HepG2 (cell line): ENCODE results near the gene CBL.

ENCODE experiments used
- ARNT2 ChIP-seq: sonication (generic); formaldehyde crosslinking; IDR thresholded peaks from 2 replicates; pipeline ENCODE4 v1.8.0; 2022; ENCODE audit warnings: mild to moderate bottlenecking, low read depth, missing genetic modification reagents, moderate library complexity
- ATF3 ChIP-seq: sonication (generic); formaldehyde crosslinking; IDR thresholded peaks from 2 replicates; pipeline ENCODE4 v1.4.0; 2020; ENCODE audit warnings: missing genetic modification reagents
- ATF6 ChIP-seq: sonication (generic); formaldehyde crosslinking; conservative IDR thresholded peaks from 2 replicates; pipeline ENCODE4 v1.4.0; 2020; ENCODE audit warnings: missing genetic modification reagents
- DMTF1 ChIP-seq: sonication (generic); formaldehyde crosslinking; IDR thresholded peaks from 2 replicates; pipeline ENCODE4 v1.4.0; 2020; ENCODE audit warnings: mild to moderate bottlenecking, missing genetic modification reagents
- E2F2 ChIP-seq: sonication (generic); formaldehyde crosslinking; IDR thresholded peaks from 2 replicates; pipeline ENCODE4 v1.4.0; 2020; ENCODE audit warnings: missing genetic modification reagents, borderline replicate concordance
- FOSL1 ChIP-seq: sonication (generic); formaldehyde crosslinking; IDR thresholded peaks from 2 replicates; pipeline ENCODE4 v1.9.0; 2021; ENCODE audit warnings: missing genetic modification reagents, borderline replicate concordance
- MTF2 ChIP-seq: sonication (generic); formaldehyde crosslinking; IDR thresholded peaks from 2 replicates; pipeline ENCODE4 v1.5.0; 2020; ENCODE audit warnings: missing genetic modification reagents, borderline replicate concordance
- PAWR ChIP-seq: sonication (generic); formaldehyde crosslinking; IDR thresholded peaks from 2 replicates; pipeline ENCODE4 v1.4.0; 2020; ENCODE audit warnings: missing genetic modification reagents, mild to moderate bottlenecking, borderline replicate concordance
- PRDM15 ChIP-seq: sonication (generic); formaldehyde crosslinking; IDR thresholded peaks from 2 replicates; pipeline ENCODE4 v1.4.0; 2020; ENCODE audit warnings: missing genetic modification reagents
- SETDB1 ChIP-seq: sonication (generic); formaldehyde crosslinking; IDR thresholded peaks from 2 replicates; pipeline ENCODE4 v1.5.1; 2020; ENCODE audit warnings: missing genetic modification reagents, mild to moderate bottlenecking, borderline replicate concordance
- SMC3 ChIP-seq: IDR thresholded peaks from 2 replicates; pipeline ENCODE4 v1.6.1; 2011; ENCODE audit warnings: low read length, improper control_type of control experiment
- SRF ChIP-seq: IDR thresholded peaks from 2 replicates; pipeline ENCODE4 v1.6.1; 2011; ENCODE audit warnings: mild to moderate bottlenecking, low read depth, low read length, moderate library complexity
- ZNF737 ChIP-seq: sonication (generic); formaldehyde crosslinking; IDR thresholded peaks from 2 replicates; pipeline ENCODE4 v1.5.0; 2020; ENCODE audit warnings: missing genetic modification reagents, mild to moderate bottlenecking, borderline replicate concordance

- TF ChIP-seq DMTF1 (CRISPR knock-in tag): no peak
- no peak for TF ChIP-seq PRDM15 (CRISPR knock-in tag)
- TF ChIP-seq SETDB1 (CRISPR knock-in tag): no peak
- no peak for TF ChIP-seq ATF3 (CRISPR knock-in tag)
- TF ChIP-seq FOSL1 (CRISPR knock-in tag): no peak
- no peak for TF ChIP-seq PAWR (CRISPR knock-in tag)
- TF ChIP-seq ATF6: no peak
- no peak for TF ChIP-seq MTF2
- TF ChIP-seq E2F2 (CRISPR knock-in tag): no peak
- TF ChIP-seq ZNF737 (CRISPR knock-in tag): no peak
- TF ChIP-seq ARNT2 (CRISPR knock-in tag): no peak
- no peak for TF ChIP-seq SMC3
- TF ChIP-seq SRF: no peak
These were observed 145.1 kb downstream of the CBL start for GRCh38 chr11:119351232-119351631.
